GM23338 (cell line): ENCODE results near the gene TLDC2. TPM values are rescaled to one million over a fixed set of nuclear protein-coding genes. Genes with fewer than 3 reads are reported as not detected.
A peak's percentile ranks its signal among the peaks of the same experiment; 100 is the strongest.

Source experiments
- ATAC-seq: fragments of 200-7000 bp; cut with Tn5 transposase; 3 replicates; pipeline ENCODE4 v1.9.1; 2020
- DNase-seq: peaks from one replicate; pipeline ENCODE4 v3.0.0-alpha.2; 2015; ENCODE audit warnings: low spot score
- H2AFZ ChIP-seq: fragments of 200-600 bp; sonication (generic); 2 replicates; pipeline ENCODE4 v1.8.0; 2016; ENCODE audit warnings: antibody characterized with exemption, mild to moderate bottlenecking, moderate library complexity
- H3F3A ChIP-seq: fragments of 200-600 bp; sonication (generic); replicated peaks from 2 replicates; pipeline ENCODE4 v1.8.0; 2017; ENCODE audit warnings: antibody characterized with exemption, mixed run types, low read depth
- H3K27ac ChIP-seq: fragments of 200-600 bp; sonication (generic); 2 replicates; pipeline ENCODE4 v1.6.1; 2016; ENCODE audit warnings: low read depth
- H3K27me3 ChIP-seq: fragments of 200-600 bp; sonication (generic); 2 replicates; pipeline ENCODE4 v1.8.0; 2016; ENCODE audit warnings: mild to moderate bottlenecking, mixed run types, moderate library complexity; ENCODE audit not compliant: insufficient read depth
- H3K36me3 ChIP-seq: fragments of 200-600 bp; sonication (generic); 2 replicates; pipeline ENCODE4 v1.8.0; 2016; ENCODE audit warnings: mild to moderate bottlenecking; ENCODE audit not compliant: insufficient read depth
- H3K4me1 ChIP-seq: fragments of 200-600 bp; sonication (generic); 2 replicates; pipeline ENCODE4 v1.8.0; 2016; ENCODE audit warnings: mild to moderate bottlenecking, moderate library complexity; ENCODE audit not compliant: insufficient read depth
- H3K4me2 ChIP-seq: fragments of 200-600 bp; sonication (generic); 2 replicates; pipeline ENCODE4 v1.7.1; 2017; ENCODE audit warnings: mixed run types
- H3K4me3 ChIP-seq: fragments of 200-600 bp; sonication (generic); 2 replicates; pipeline ENCODE4 v1.6.1; 2016; ENCODE audit warnings: mixed run types
- H3K79me2 ChIP-seq: fragments of 200-600 bp; sonication (generic); replicated peaks from 2 replicates; pipeline ENCODE4 v1.8.0; 2017; ENCODE audit warnings: mild to moderate bottlenecking; ENCODE audit not compliant: insufficient read depth
- H3K9me2 ChIP-seq: fragments of 200-600 bp; sonication (generic); 2 replicates; pipeline ENCODE4 v1.8.0; 2017; ENCODE audit not compliant: insufficient read depth
- H4K20me1 ChIP-seq: fragments of 200-600 bp; sonication (generic); replicated peaks from 2 replicates; pipeline ENCODE4 v1.8.0; 2017; ENCODE audit warnings: mild to moderate bottlenecking; ENCODE audit not compliant: insufficient read depth
- H3K27ac Mint-ChIP-seq: 2 replicates; pipeline ENCODE4 v1.8.0; 2020; ENCODE audit warnings: inconsistent platforms, mild to moderate bottlenecking, moderate library complexity, mixed read lengths
- H3K27me3 Mint-ChIP-seq: 3 replicates; pipeline ENCODE4 v1.8.0; 2022; ENCODE audit warnings: low read depth, mild to moderate bottlenecking, moderate library complexity, mixed read lengths, inconsistent platforms; ENCODE audit not compliant: insufficient read depth, poor library complexity
- H3K36me3 Mint-ChIP-seq: 3 replicates; pipeline ENCODE4 v1.8.0; 2021; ENCODE audit warnings: low read depth, mild to moderate bottlenecking, inconsistent platforms, moderate library complexity, mixed read lengths
- H3K4me1 Mint-ChIP-seq: 3 replicates; pipeline ENCODE4 v1.8.0; 2020; ENCODE audit warnings: mild to moderate bottlenecking, inconsistent platforms, mixed read lengths
- H3K4me3 Mint-ChIP-seq: 3 replicates; pipeline ENCODE4 v1.8.0; 2021; ENCODE audit warnings: moderate library complexity, mild to moderate bottlenecking, inconsistent platforms, mixed read lengths
- H3K9me3 Mint-ChIP-seq: 3 replicates; pipeline ENCODE4 v1.8.0; 2020; ENCODE audit warnings: moderate library complexity, mild to moderate bottlenecking, inconsistent platforms, mixed read lengths
- CTCF ChIP-seq, 2 experiments: fragments of 200-600 bp in 1 of 2; sonication (generic) in 1 of 2; conservative IDR thresholded peaks; 2 replicates each; pipeline versions ENCODE4 v1.5.1 to v1.6.1; 2016 to 2017; ENCODE audit warnings: antibody characterized with exemption in 2 of 2, low read depth in 2 of 2, mild to moderate bottlenecking in 2 of 2, moderate library complexity in 1 of 2
- JUNB ChIP-seq: IDR thresholded peaks from one replicate; pipeline ENCODE4 v1.6.1; 2016; ENCODE audit warnings: antibody characterized with exemption; ENCODE audit not compliant: unreplicated experiment
- POLR2AphosphoS5 ChIP-seq: IDR thresholded peaks from 2 replicates; pipeline ENCODE4 v1.6.1; 2016; ENCODE audit warnings: antibody characterized with exemption, low read depth
- polyA plus RNA-seq: library from polyadenylated mRNA; unstranded; fragments of >200 nt; fragmentation: Nextera tagmentation; extraction: Ambion mirVana; gene quantifications from 2 replicates; pipeline ENCODE4 v1.2.1, GENCODE V29; 2016
- total RNA-seq: library from RNA; depleted of rRNA; stranded (reverse); fragments of >200 nt; shearing (Covaris generic); gene quantifications from 2 replicates; pipeline ENCODE4 v1.2.3, GENCODE V29; 2014
- TF ChIP-seq, protein P1 (sequence below): fragments of 250-450 bp; sonication (Bioruptor Pico); IDR thresholded peaks from 2 replicates; pipeline ENCODE4 v1.5.0; 2020; ENCODE audit warnings: mild to moderate bottlenecking, moderate library complexity

The TLDC2 gene
- total and polyA plus RNA-seq, 2 experiments from 2014 or later, result 0.16 to 0.38 TPM

DNA sequence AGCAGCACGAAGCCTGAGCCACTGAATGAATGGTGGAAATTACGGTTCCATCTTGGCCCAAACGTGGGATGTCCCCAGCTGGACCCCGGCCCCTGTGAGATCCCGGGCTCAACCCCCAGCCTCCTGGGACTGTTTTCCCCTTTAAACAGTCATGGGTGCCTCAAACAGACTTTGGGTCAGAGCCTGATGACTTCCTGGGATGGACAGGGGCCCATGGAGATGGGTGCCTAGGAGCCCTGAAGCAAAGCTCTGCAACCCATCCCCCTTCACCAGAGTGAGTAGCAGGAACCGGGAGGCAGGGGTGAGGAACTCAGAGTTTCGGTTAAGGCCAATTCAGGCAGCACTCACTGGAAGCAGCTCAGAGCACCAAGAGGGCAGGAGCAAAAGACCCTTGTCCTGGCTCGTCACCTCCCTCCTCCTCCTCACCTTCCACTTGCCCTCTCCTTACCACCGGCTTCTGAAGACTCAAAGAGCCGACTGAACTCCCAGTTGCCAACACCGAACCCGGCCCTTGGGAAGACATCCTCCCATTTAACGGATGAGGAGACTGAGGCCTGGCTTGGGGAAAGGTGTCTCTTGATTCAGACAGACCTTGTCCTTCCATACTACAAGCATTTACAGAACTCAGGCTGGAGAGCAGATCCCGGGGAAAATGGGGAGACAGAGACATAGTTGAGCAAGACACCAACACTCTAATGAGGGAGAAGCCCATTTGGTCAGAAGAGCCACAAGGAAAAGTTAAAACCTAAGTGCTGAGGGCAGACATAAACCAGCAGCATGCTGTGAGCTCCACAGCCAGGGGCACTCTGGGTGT lies 14.9 kb upstream of the TLDC2 start:
- Histone ChIP-seq H3K79me2 (peaks cover 27% of the 10 kb centered on the region), H4K20me1 (peaks cover 10% of the 10 kb centered on the region), H3K4me1 (peaks cover 22% of the 10 kb centered on the region), H3K27ac (no peak overlapping the region), H2AFZ (no peak overlapping the region), H3K4me2 (peak overlapping the region; percentile 32; the same call in 1 of the 2 replicates), H3K36me3 (no peaks in the 10 kb centered on the region), H3K9me2 (no peaks in the 10 kb centered on the region), H3F3A (no peaks in the 10 kb centered on the region), H3K4me3 (peak overlapping the region; percentile 73; the same call in 1 of the 2 replicates), H3K27me3 (peaks cover 25% of the 10 kb centered on the region)
- TF ChIP-seq, protein P1, sequence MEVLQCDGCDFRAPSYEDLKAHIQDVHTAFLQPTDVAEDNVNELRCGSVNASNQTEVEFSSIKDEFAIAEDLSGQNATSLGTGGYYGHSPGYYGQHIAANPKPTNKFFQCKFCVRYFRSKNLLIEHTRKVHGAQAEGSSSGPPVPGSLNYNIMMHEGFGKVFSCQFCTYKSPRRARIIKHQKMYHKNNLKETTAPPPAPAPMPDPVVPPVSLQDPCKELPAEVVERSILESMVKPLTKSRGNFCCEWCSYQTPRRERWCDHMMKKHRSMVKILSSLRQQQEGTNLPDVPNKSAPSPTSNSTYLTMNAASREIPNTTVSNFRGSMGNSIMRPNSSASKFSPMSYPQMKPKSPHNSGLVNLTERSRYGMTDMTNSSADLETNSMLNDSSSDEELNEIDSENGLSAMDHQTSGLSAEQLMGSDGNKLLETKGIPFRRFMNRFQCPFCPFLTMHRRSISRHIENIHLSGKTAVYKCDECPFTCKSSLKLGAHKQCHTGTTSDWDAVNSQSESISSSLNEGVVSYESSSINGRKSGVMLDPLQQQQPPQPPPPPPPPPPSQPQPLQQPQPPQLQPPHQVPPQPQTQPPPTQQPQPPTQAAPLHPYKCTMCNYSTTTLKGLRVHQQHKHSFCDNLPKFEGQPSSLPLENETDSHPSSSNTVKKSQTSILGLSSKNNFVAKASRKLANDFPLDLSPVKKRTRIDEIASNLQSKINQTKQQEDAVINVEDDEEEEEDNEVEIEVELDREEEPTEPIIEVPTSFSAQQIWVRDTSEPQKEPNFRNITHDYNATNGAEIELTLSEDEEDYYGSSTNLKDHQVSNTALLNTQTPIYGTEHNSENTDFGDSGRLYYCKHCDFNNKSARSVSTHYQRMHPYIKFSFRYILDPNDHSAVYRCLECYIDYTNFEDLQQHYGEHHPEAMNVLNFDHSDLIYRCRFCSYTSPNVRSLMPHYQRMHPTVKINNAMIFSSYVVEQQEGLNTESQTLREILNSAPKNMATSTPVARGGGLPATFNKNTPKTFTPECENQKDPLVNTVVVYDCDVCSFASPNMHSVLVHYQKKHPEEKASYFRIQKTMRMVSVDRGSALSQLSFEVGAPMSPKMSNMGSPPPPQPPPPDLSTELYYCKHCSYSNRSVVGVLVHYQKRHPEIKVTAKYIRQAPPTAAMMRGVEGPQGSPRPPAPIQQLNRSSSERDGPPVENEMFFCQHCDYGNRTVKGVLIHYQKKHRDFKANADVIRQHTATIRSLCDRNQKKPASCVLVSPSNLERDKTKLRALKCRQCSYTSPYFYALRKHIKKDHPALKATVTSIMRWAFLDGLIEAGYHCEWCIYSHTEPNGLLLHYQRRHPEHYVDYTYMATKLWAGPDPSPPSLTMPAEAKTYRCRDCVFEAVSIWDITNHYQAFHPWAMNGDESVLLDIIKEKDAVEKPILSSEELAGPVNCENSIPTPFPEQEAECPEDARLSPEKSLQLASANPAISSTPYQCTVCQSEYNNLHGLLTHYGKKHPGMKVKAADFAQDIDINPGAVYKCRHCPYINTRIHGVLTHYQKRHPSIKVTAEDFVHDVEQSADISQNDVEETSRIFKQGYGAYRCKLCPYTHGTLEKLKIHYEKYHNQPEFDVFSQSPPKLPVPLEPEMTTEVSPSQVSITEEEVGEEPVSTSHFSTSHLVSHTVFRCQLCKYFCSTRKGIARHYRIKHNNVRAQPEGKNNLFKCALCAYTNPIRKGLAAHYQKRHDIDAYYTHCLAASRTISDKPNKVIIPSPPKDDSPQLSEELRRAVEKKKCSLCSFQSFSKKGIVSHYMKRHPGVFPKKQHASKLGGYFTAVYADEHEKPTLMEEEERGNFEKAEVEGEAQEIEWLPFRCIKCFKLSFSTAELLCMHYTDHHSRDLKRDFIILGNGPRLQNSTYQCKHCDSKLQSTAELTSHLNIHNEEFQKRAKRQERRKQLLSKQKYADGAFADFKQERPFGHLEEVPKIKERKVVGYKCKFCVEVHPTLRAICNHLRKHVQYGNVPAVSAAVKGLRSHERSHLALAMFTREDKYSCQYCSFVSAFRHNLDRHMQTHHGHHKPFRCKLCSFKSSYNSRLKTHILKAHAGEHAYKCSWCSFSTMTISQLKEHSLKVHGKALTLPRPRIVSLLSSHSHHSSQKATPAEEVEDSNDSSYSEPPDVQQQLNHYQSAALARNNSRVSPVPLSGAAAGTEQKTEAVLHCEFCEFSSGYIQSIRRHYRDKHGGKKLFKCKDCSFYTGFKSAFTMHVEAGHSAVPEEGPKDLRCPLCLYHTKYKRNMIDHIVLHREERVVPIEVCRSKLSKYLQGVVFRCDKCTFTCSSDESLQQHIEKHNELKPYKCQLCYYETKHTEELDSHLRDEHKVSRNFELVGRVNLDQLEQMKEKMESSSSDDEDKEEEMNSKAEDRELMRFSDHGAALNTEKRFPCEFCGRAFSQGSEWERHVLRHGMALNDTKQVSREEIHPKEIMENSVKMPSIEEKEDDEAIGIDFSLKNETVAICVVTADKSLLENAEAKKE (CRISPR knock-in tag), result no peak
- TF ChIP-seq CTCF (conservative IDR thresholded peaks at IDR 0.05; ENCODE audit: low read depth in 2 of 2) (no peak), JUNB (no peak), POLR2AphosphoS5 (no peak)
- no peak for ATAC-seq
- no peaks in the 10 kb centered on the region for H3K9me3 Mint-ChIP-seq
- no peak for DNase-seq
- peaks cover 54% of the 10 kb centered on the region for H3K4me1 Mint-ChIP-seq
- peaks cover 25% of the 10 kb centered on the region for H3K27me3 Mint-ChIP-seq
- no peak overlapping the region for H3K27ac Mint-ChIP-seq
- peak overlapping the region; percentile 75; the same call in 2 of the 3 replicates for H3K4me3 Mint-ChIP-seq
- peaks cover 4% of the 10 kb centered on the region; the same call in 2 of the 3 replicates for H3K36me3 Mint-ChIP-seq
